ENCODE measurements around the gene MORC4.

DNA sequence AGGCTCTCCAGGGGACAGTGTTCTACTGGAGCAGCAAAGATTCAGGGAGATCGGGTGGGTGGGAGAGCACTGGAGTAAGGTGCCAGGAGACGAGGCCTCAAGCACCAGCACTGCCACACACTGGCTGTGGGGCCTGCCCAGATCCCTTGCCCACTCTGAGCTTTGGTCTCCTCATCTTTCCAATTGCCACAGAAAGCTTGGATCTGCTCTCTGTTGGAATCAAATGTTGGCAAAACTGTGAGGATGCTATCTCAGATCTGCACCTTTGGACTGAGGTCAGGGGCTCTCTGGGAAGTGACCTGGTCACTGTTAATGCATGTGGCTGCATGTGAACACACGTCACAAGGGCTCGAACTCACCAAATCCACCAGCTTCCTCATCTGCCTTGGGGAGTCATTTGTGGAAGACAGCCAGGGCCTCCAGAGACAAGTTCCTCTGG, 98.2 kb downstream of the MORC4 start:
- TF ChIP-seq, protein P1, sequence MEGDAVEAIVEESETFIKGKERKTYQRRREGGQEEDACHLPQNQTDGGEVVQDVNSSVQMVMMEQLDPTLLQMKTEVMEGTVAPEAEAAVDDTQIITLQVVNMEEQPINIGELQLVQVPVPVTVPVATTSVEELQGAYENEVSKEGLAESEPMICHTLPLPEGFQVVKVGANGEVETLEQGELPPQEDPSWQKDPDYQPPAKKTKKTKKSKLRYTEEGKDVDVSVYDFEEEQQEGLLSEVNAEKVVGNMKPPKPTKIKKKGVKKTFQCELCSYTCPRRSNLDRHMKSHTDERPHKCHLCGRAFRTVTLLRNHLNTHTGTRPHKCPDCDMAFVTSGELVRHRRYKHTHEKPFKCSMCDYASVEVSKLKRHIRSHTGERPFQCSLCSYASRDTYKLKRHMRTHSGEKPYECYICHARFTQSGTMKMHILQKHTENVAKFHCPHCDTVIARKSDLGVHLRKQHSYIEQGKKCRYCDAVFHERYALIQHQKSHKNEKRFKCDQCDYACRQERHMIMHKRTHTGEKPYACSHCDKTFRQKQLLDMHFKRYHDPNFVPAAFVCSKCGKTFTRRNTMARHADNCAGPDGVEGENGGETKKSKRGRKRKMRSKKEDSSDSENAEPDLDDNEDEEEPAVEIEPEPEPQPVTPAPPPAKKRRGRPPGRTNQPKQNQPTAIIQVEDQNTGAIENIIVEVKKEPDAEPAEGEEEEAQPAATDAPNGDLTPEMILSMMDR (IDR thresholded peaks at IDR 0.05 in 4 of 5, conservative IDR thresholded peaks at IDR 0.05 in 1 of 5) = no peak
- TF ChIP-seq POLR2A (IDR thresholded peaks at IDR 0.05) = no peak
